Aorta (tissue), 5 donors: Measurements from ENCODE around the gene IGSF8. TPM values are rescaled to one million over a fixed set of nuclear protein-coding genes. Genes with fewer than 3 reads are reported as not detected.
"Not testable (repeated sequence)": the region's sequence is repeated elsewhere in the genome, so short reads cannot be mapped to it uniquely, and the experiment has no call there.

Experiments
- ATAC-seq: fragments of 200-7000 bp; cut with Tn5 transposase; one replicate; pipeline ENCODE4 v1.9.1; 2022; ENCODE audit warnings: moderate library complexity; ENCODE audit not compliant: low FRiP score
- DNase-seq, 2 donors: peaks; one replicate each; pipeline ENCODE4 v3.0.0-alpha.2; 2020
- H3K27ac ChIP-seq, 2 donors: one replicate each; pipeline ENCODE4 v1.5.1; 2013; ENCODE audit warnings: low read length in 2 of 2, mild to moderate bottlenecking in 2 of 2, moderate library complexity in 2 of 2, control low read depth in 1 of 2, inconsistent platforms in 1 of 2, low read depth in 1 of 2
- H3K27me3 ChIP-seq, 2 donors: one replicate each; pipeline ENCODE4 v1.6.1; 2013; ENCODE audit warnings: control low read depth in 1 of 2, low read length in 1 of 2, mild to moderate bottlenecking in 1 of 2, moderate library complexity in 1 of 2; ENCODE audit not compliant: insufficient read depth in 2 of 2, control insufficient read depth in 1 of 2
- H3K36me3 ChIP-seq, 2 donors: one replicate each; pipeline ENCODE4 v1.6.1; 2013; ENCODE audit warnings: control low read depth in 1 of 2, low read length in 1 of 2, mild to moderate bottlenecking in 1 of 2; ENCODE audit not compliant: insufficient read depth in 2 of 2, control insufficient read depth in 1 of 2
- H3K4me1 ChIP-seq, 2 donors: one replicate each; pipeline ENCODE4 v1.6.1; 2013; ENCODE audit warnings: low read length in 2 of 2, control low read depth in 1 of 2, mild to moderate bottlenecking in 1 of 2, moderate library complexity in 1 of 2; ENCODE audit not compliant: insufficient read depth in 2 of 2, control insufficient read depth in 1 of 2
- H3K4me3 ChIP-seq, 2 donors: one replicate each; pipeline ENCODE4 v1.5.1; 2013; ENCODE audit warnings: low read length in 2 of 2, control low read depth in 1 of 2, mild to moderate bottlenecking in 1 of 2
- H3K9me3 ChIP-seq: one replicate; pipeline ENCODE4 v1.6.1; 2013; ENCODE audit warnings: mild to moderate bottlenecking, low read length; ENCODE audit not compliant: control insufficient read depth
- WGBS, 2 donors: extraction: QIAGEN DNeasy Blood & Tissue Kit; methylation state at CpG; one replicate each; pipeline ENCODE4 v1.1.7; 2013; 5-methylcytosine and 5-hydroxymethylcytosine counted together
- intact Hi-C, 2 donors: fragments of 100-400 bp; cut with DNase I; formaldehyde crosslinking; loops; one replicate each; pipeline versions ENCODE4 v1.14.2 to v1.15.0; 2022
- polyA plus RNA-seq, 2 donors: library from polyadenylated mRNA; stranded (reverse); fragments of 200-250 nt; gene quantifications; one replicate each; pipeline ENCODE4 v1.2.3, GENCODE V29; 2013
- total RNA-seq, 2 donors: library from RNA; stranded (reverse); fragmentation: NEBNext Ultra II Directional; extraction: Animal tissue kit (Norgen Biotek cat#: 25700); gene quantifications; one replicate each; pipeline ENCODE4 v1.2.1, GENCODE V29; 2021
- donor health status: healthy with polysubstance abuse.
- donor health status: Bipolar disorder and iron deficiency.
- donor health status: DM: no; HTN: no; CAD: no.
- donor health status: DM: no; HTN: no; CAD: no.
- donor health status: DM: yes; HTN: yes; CAD: no.

The IGSF8 gene
- total and polyA plus RNA-seq, 4 donors, result 10.5 to 48.0 (median 31.5) TPM

- Histone ChIP-seq H3K27me3 (no peaks in the 10 kb centered on the region), H3K9me3 (no peaks in the 10 kb centered on the region), H3K4me1 (peaks cover 6% of the 10 kb centered on the region in 2 donors), H3K4me3 (no peak overlapping the region), H3K27ac (peak overlapping the region in 1 of 2 donors; percentile 9), H3K36me3 (peaks cover 0 to 7% of the 10 kb centered on the region in 2 donors)
- no peak for DNase-seq
- 81 to 86% methylated on average over 3 of the region's 3 CpGs for WGBS, 2 donors
- intact Hi-C loops, result no loop called here
- ATAC-seq, result no peak
Observed at GRCh38 chr1:160129558-160129957, 31.1 kb upstream of the IGSF8 start.

GRCh38 chr1:160129046-160129445 is 30.6 kb upstream of the IGSF8 start:
- no peak for ATAC-seq
- WGBS, 2 donors, result 95% methylated on average over 5 of the region's 5 CpGs
- Histone ChIP-seq H3K36me3 (peaks cover 0 to 7% of the 10 kb centered on the region in 2 donors), H3K9me3 (no peaks in the 10 kb centered on the region), H3K27ac (peak overlapping the region in 1 of 2 donors; percentile 9), H3K27me3 (no peaks in the 10 kb centered on the region), H3K4me1 (peaks cover 6% of the 10 kb centered on the region in 2 donors), H3K4me3 (no peak overlapping the region)
- DNase-seq, result peak in 1 of 2 donors; percentile 45
- intact Hi-C loops, result no loop called here

- intact Hi-C loops, result no loop called here
- no peaks in the 10 kb centered on the region for H3K9me3 ChIP-seq
- DNase-seq (peak in 1 of 2 donors; percentile 23), ATAC-seq (no peak)
- H3K27me3 ChIP-seq, result no peaks in the 10 kb centered on the region
- H3K4me1 ChIP-seq, result peaks cover 6% of the 10 kb centered on the region in 2 donors
- peak overlapping the region in 1 of 2 donors; percentile 1 for H3K27ac ChIP-seq
- H3K36me3 ChIP-seq, result peaks cover 0 to 7% of the 10 kb centered on the region in 2 donors
- no peak overlapping the region for H3K4me3 ChIP-seq
- WGBS, 2 donors, result 90% methylated on average over 18 of the region's 18 CpGs
Observed at GRCh38 chr1:160128636-160129035, 30.2 kb upstream of the IGSF8 start.

GRCh38 chr1:160127865-160128523 is 29.6 kb upstream of the IGSF8 start:
- intact Hi-C loops, result no loop called here
- ATAC-seq (no peak), DNase-seq (peak in 1 of 2 donors; percentile 23)
- peaks cover 6% of the 10 kb centered on the region in 2 donors for H3K4me1 ChIP-seq
- no peaks in the 10 kb centered on the region for H3K9me3 ChIP-seq
- WGBS, 2 donors, result 56 to 58% methylated on average over 7 of the region's 7 CpGs
- H3K27ac ChIP-seq, result peak overlapping the region in 1 of 2 donors; percentile 65
- peaks cover 0 to 7% of the 10 kb centered on the region in 2 donors for H3K36me3 ChIP-seq
- H3K27me3 ChIP-seq, result no peaks in the 10 kb centered on the region
- no peak overlapping the region for H3K4me3 ChIP-seq

GRCh38 chr1:160127381-160127780 is 29.0 kb upstream of the IGSF8 start:
- intact Hi-C loops, result no loop called here
- DNase-seq, result peak in 1 of 2 donors; percentile 57
- no peaks in the 10 kb centered on the region for H3K9me3 ChIP-seq
- no peaks in the 10 kb centered on the region for H3K27me3 ChIP-seq
- no peak overlapping the region for H3K4me3 ChIP-seq
- peak overlapping the region in 1 of 2 donors; percentile 65 for H3K27ac ChIP-seq
- WGBS, 2 donors, result 96 to 98% methylated on average over 9 of the region's 9 CpGs
- peaks cover 6% of the 10 kb centered on the region in 2 donors for H3K4me1 ChIP-seq
- no peak for ATAC-seq
- H3K36me3 ChIP-seq, result peaks cover 0 to 7% of the 10 kb centered on the region in 2 donors

- H3K27me3 ChIP-seq, H3K4me1 ChIP-seq, intact Hi-C loops, ATAC-seq, DNase-seq, H3K36me3 ChIP-seq, H3K4me3 ChIP-seq, H3K27ac ChIP-seq, H3K9me3 ChIP-seq: not testable (repeated sequence)
- WGBS, 2 donors, result 71 to 86% methylated on average over 4 of the region's 4 CpGs
Observed at GRCh38 chr1:160126342-160126741, 27.9 kb upstream of the IGSF8 start.

GRCh38 chr1:160125746-160126145 is 27.3 kb upstream of the IGSF8 start:
- ATAC-seq (no peak), DNase-seq (no peak)
- 43 to 68% methylated on average over 1 of the region's 1 CpG for WGBS, 2 donors
- no peak overlapping the region for H3K4me3 ChIP-seq
- H3K4me1 ChIP-seq, result peaks cover 0 to 6% of the 10 kb centered on the region in 2 donors
- no peaks in the 10 kb centered on the region for H3K9me3 ChIP-seq
- H3K36me3 ChIP-seq, result peaks cover 0 to 7% of the 10 kb centered on the region in 2 donors
- H3K27ac ChIP-seq, result peak overlapping the region in 1 of 2 donors; percentile 69
- H3K27me3 ChIP-seq, result no peaks in the 10 kb centered on the region
- intact Hi-C loops, result no loop called here

- DNase-seq (peak in 1 of 2 donors; percentile 51), ATAC-seq (peak; percentile 6)
- Histone ChIP-seq H3K27me3 (no peaks in the 10 kb centered on the region), H3K4me3 (no peak overlapping the region), H3K4me1 (peaks cover 0 to 4% of the 10 kb centered on the region in 2 donors), H3K9me3 (no peaks in the 10 kb centered on the region), H3K27ac (peak overlapping the region in 1 of 2 donors; percentile 69), H3K36me3 (peaks cover 0 to 7% of the 10 kb centered on the region in 2 donors)
- intact Hi-C loops, result no loop called here
- WGBS, 2 donors, result 55 to 57% methylated on average over 8 of the region's 8 CpGs
Observed at GRCh38 chr1:160124705-160125478, 26.5 kb upstream of the IGSF8 start.
